Measurements from ENCODE around the gene OSBPL9.
"Not testable (repeated sequence)": the region's sequence is repeated elsewhere in the genome, so short reads cannot be mapped to it uniquely, and the experiment has no call there.

DNA sequence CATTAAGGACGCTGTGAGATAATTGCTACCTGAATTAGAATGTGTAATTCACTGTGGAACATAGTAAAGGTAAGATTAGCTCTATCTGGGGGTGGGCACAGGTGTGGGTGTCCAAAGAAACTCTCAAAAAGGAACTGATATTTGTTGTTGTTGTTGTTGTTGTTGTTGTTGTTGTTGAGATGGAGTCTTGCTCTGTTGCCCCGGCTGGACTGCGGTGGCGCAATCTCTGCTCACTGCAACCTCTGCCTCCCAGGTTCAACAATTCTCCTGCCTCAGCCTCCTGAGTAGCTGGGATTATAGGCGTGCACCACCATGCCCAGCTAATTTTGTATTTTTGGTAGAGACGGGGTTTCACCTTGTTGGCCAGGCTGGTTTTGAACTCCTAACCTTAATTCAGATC lies 6.8 kb upstream of the OSBPL9 start:
- TF ChIP-seq CTCF, POLR2A, EP300 (IDR thresholded peaks at IDR 0.05): not testable (repeated sequence)
